HFF-Myc (cell line): Measurements from ENCODE around the gene CDH4.
"Not testable (repeated sequence)": the region's sequence is repeated elsewhere in the genome, so short reads cannot be mapped to it uniquely, and the experiment has no call there.

Experiments used
- DNase-seq: peaks from one replicate; pipeline ENCODE4 v3.0.0-alpha.2; 2011; ENCODE audit warnings: low read depth; ENCODE audit errors: extremely low read depth
- H3K4me3 ChIP-seq: replicated peaks from 2 replicates; pipeline ENCODE4 v1.5.1; 2011; ENCODE audit warnings: low read depth, mild to moderate bottlenecking, control low read depth, low read length
- TF ChIP-seq, protein P1 (sequence below): IDR thresholded peaks from 2 replicates; pipeline ENCODE4 v1.5.1; 2012; ENCODE audit warnings: mild to moderate bottlenecking, low read depth, low read length, control low read depth; ENCODE audit errors: missing control alignments

CDH4 gene

DNA sequence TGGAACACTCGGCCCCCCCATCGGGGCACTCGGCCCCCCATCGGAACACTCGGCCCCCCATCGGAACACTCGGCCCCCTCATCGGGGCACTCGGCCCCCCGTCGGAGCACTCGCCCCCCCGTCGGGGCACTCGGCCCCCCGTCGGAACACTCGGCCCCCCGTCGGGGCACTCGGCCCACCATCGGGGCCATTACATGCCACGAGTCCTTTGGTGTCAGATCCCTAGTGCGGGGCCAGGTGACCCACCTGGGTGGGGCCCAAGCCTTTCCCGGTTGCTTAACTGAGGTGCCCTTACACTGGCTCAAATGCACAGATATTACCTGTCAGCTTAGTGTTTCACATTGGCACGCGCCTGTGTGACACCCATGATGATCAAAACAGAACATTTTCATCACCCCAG, 717.7 kb downstream of the CDH4 start:
- TF ChIP-seq, protein P1, sequence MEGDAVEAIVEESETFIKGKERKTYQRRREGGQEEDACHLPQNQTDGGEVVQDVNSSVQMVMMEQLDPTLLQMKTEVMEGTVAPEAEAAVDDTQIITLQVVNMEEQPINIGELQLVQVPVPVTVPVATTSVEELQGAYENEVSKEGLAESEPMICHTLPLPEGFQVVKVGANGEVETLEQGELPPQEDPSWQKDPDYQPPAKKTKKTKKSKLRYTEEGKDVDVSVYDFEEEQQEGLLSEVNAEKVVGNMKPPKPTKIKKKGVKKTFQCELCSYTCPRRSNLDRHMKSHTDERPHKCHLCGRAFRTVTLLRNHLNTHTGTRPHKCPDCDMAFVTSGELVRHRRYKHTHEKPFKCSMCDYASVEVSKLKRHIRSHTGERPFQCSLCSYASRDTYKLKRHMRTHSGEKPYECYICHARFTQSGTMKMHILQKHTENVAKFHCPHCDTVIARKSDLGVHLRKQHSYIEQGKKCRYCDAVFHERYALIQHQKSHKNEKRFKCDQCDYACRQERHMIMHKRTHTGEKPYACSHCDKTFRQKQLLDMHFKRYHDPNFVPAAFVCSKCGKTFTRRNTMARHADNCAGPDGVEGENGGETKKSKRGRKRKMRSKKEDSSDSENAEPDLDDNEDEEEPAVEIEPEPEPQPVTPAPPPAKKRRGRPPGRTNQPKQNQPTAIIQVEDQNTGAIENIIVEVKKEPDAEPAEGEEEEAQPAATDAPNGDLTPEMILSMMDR = no peak
- DNase-seq = no peak
- H3K4me3 ChIP-seq = no peak overlapping the region

DNA sequence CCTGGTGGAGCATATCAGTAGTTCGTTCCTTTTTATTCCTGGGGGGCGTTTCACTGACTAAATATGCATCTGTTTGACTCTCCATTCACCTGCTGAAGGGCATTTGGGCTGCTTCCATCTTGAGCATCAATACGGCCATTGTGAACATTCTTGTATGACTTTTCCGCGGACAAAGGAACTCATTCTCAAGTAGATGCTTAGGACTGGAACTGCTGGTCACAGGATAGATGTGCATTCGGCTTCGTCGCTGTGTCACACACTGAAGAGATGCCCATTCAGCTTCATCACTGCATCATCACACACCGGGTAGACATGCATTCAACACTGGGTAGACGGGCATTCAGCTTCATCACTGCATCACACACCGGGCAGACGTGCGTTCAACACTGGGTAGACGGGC, 718.3 kb downstream of the CDH4 start:
- TF ChIP-seq, protein P1 = no peak
- DNase-seq = no peak

DNA sequence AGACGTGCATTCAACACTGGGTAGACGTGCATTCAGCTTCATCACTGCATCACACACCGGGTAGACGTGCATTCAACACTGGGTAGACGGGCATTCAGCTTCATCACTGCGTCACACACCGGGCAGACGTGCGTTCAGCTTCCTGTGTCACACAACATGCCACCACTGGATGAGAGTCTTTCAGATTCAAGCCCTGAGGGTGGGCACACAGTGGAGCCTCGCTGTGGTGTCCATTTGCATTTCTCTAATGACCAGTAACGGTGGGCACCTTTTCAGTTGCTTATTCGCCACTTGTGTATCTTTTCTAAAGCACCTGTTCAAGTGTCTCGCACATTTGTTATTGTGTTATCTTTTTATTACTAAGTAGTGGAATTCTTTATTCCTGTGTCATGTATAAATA, 719.5 kb downstream of the CDH4 start:
- not testable (repeated sequence) for DNase-seq, H3K4me3 ChIP-seq

More for the DNA sequence above, 718.3 kb downstream of the CDH4 start:
- H3K4me3 ChIP-seq = no peak overlapping the region

DNA sequence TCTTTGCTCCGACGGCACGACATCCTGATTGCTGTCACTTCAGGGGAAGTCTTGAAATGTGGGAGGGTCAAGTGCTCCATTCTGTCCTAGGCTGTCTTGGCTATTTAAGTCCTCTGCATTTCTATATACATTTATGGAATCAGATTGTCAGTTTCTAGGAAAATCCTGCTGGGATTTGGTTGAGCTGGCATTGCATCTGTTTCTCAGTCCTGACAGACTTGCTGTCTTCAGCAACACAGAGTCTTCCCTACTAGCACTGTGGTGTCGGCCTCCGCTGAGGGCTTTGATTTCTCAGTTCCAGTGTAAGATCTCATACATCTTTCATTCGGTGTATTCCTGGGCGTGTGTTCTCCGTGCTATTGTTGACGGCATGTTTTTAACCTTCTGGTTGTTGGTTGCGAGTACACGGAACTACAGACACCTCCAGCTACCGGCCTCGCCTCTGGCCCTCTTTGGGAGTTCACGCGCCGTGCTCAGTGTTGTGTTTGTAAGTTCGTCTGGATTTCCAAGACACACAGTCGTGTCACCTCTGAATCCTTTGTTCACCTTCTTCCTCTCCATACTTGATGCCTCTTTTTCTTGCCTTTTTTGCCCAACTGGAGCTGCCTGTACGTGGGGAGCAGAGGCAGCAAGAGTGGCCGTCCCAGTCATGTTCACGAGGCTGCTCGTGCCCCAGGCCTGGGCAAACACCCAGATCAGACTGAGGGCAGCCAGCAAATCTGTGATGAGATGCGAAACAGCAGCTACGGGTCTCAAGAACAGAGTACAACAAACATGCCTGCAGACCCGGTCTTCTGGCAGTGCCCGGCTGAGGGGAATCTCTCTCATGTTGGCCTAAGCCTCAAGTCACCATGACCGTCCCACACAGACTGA, 720.8 kb downstream of the CDH4 start:
- no peak overlapping the region for H3K4me3 ChIP-seq
- TF ChIP-seq, protein P1 = no peak
- no peak for DNase-seq

DNA sequence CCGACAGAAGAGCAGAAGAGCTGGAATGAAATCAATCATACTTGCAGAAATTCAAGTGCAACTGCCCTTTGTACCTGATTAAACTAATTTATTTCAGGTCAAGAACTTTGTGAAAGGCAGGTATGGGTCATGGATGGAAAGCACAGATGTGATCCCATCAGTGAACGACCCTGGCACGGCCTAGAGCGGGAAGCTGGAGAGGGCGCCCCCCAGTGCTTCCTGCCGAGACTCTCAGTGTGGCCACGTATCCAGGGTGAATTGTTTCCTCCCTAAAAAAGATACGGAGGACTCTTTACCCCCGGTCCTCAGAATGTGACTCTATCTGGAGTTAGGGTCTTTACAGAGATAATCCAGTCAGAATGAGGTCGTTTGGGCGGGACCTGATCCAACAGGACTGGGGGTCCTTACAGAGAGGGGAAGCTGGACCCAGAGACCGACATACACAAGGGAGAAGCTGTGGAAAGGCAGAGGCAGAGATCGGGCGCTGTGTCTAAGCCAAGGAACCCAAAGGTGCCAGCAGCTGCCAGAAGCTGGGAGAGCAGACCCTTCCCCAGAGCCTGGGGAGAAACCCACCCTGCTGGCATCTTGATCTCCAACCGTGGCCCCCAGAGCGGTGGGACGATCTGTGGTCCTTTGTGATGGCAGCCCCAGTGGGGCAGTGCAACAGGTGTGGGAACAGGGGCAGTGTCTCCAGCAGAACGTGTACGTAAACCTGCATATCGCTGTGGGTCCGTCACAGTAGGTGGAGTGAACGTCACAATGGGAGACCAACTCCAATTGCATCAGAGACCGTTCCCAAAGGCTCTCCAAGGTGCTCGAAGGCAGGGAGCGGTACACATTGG, 721.7 kb downstream of the CDH4 start:
- no peak overlapping the region for H3K4me3 ChIP-seq
- TF ChIP-seq, protein P1 = no peak
- no peak for DNase-seq

DNA sequence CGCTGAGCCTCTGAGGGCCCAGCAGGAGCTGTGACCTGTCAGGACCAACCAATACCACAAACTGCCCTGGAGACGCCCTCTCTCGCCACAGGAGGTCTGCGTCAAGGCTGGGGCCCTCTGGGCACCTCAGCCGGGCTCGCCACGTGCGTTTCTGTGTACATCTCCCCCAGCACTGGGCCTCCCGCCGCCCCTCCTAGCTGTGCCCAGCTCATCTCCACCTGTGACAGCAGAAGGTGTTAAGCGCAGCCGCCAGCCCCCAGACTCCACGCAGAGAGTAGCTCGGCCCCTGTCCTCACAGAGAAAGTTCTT, 722.2 kb downstream of the CDH4 start:
- H3K4me3 ChIP-seq = no peak overlapping the region
- no peak for DNase-seq
- TF ChIP-seq, protein P1 = no peak

DNA sequence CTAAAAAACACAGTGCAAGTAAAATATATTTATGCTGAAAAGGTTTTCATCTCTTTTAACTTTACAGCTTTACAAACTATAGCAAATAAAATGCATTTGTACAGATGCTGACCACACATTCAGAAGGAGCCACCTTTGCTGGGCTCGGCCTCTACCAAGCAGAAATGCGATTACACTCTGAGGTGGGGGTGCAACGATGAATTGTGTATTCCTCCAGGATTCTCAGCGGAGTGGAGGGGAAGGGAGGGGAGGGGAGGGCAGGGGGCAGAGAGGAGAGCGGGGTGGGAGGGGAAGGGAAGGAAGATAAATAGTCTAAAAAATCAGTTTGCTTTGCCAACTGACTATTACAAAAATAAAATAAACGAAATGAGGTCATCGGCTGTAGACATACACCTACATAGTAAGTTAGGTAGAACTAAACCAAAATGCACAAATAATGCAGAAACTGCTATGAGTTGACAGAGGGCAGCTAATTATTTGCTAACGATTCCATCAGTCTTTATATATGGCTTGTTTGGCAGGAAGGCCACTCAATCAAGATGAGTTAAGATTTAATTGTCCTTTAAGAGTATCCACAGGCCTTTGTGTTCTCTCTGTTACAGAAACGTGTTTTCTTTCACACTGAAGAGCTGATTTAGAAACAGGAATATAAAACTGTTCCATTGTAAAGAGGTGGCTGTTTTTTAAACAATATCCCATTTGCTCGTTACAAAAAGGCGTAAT, 723.5 kb downstream of the CDH4 start:
- TF ChIP-seq, protein P1 = no peak
- H3K4me3 ChIP-seq = no peak overlapping the region
- DNase-seq = no peak
